Kidney (tissue), 22 donors: ENCODE results near the gene CNN1. TPM values are rescaled to one million over a fixed set of nuclear protein-coding genes. Genes with fewer than 3 reads are reported as not detected.

ENCODE experiments used
- DNase-seq, 5 donors: peaks; one replicate each; pipeline ENCODE4 v3.0.0-alpha.2; 2013 to 2020
- FAIRE-seq: peaks from 2 replicates; lab custom pipeline; 2012; peaks lifted over from hg19 to GRCh38; lab: Jason Lieb, UNC
- H3K27ac ChIP-seq, 2 donors: one replicate each; pipeline ENCODE4 v1.7.0; 2013; ENCODE audit warnings: low read depth in 2 of 2, low read length in 2 of 2, inconsistent platforms in 1 of 2
- H3K27me3 ChIP-seq: one replicate; pipeline ENCODE4 v1.7.1; 2013; ENCODE audit warnings: low read length, inconsistent platforms; ENCODE audit not compliant: control insufficient read depth, insufficient read depth
- H3K36me3 ChIP-seq, 3 donors: one replicate each; pipeline versions ENCODE4 v1.7.0 to v1.7.1; 2013; ENCODE audit warnings: low read length in 3 of 3, control low read depth in 1 of 3, inconsistent platforms in 1 of 3; ENCODE audit not compliant: insufficient read depth in 3 of 3, control insufficient read depth in 2 of 3
- H3K4me1 ChIP-seq, 3 donors: one replicate each; pipeline versions ENCODE4 v1.7.0 to v1.7.1; 2013; ENCODE audit warnings: low read length in 3 of 3, inconsistent platforms in 1 of 3, low read depth in 1 of 3; ENCODE audit not compliant: control insufficient read depth in 2 of 3, insufficient read depth in 2 of 3
- H3K4me3 ChIP-seq, 3 donors: one replicate each; pipeline versions ENCODE4 v1.7.0 to v1.8.1; 2013; ENCODE audit warnings: low read length in 3 of 3, control low read depth in 1 of 3, inconsistent platforms in 1 of 3
- H3K9ac ChIP-seq, 3 donors: one replicate each; pipeline versions ENCODE4 v1.7.0 to v1.7.1; 2013; ENCODE audit warnings: low read length in 3 of 3, control low read depth in 1 of 3, inconsistent platforms in 1 of 3
- H3K9me3 ChIP-seq, 3 donors: one replicate each; pipeline versions ENCODE4 v1.7.0 to v1.7.1; 2013; ENCODE audit warnings: low read length in 3 of 3, control low read depth in 1 of 3, inconsistent platforms in 1 of 3; ENCODE audit not compliant: control insufficient read depth in 2 of 3, insufficient read depth in 1 of 3
- intact Hi-C: fragments of 100-400 bp; cut with DNase I; formaldehyde crosslinking; loops from one replicate; pipeline ENCODE4 v1.11.1; 2022
- long read RNA-seq, 10 donors: library from polyadenylated mRNA in 1 of 10; unstranded in 1 of 10; transcript quantifications; one replicate each; pipeline ENCODE4 v2.0.0 and lab custom pipeline, GENCODE V29; 2021 to 2026
- polyA plus RNA-seq: library from polyadenylated mRNA; stranded (reverse); fragments of 350-450 nt; fragmentation: Illumina TruSeq; extraction: RNeasy Lipid Tissue Mini Kit (QIAGEN cat#74804); gene quantifications from one replicate; pipeline ENCODE4 v1.2.3, GENCODE V29; 2014; ENCODE audit warnings: low read depth, low replicate concordance; ENCODE audit not compliant: insufficient read depth
- total RNA-seq: library from RNA; stranded (reverse); fragmentation: NEBNext Ultra II Directional; extraction: Animal tissue kit (Norgen Biotek cat#: 25700); gene quantifications from one replicate; pipeline ENCODE4 v1.2.1, GENCODE V29; 2021
- TF ChIP-seq, protein P1 (sequence below): IDR thresholded peaks from 3 replicates; pipeline ENCODE4 v1.5.1; 2012; ENCODE audit warnings: mild to moderate bottlenecking, moderate library complexity, borderline replicate concordance; ENCODE audit not compliant: insufficient read depth; ENCODE audit errors: extremely low read depth
- donor health status: control.
- donor health status: control.
- donor health status: control.
- donor health status: control.
- donor health status: control.
- donor health status: DM: yes; HTN: yes; CAD: no.
- donor health status: Normal renal cell carcinoma (clear cell type).

Gene CNN1
- total RNA-seq: 47.8 TPM
- 42.2 TPM for polyA plus RNA-seq
- long read RNA-seq, donor 1, partial matches to known transcripts: 0 of 1 reads
- long read RNA-seq, donor 1, other reads (novel, unspliced or antisense): 0 of 1 reads
- long read RNA-seq, donor 2: 0 reads
- long read RNA-seq, donor 3, partial matches to known transcripts: 0 of 1 reads
- long read RNA-seq, donor 3, other reads (novel, unspliced or antisense): 0 of 1 reads
- long read RNA-seq, donor 4: 0 reads
- long read RNA-seq, donor 5: 0 reads
- long read RNA-seq, donor 6, partial matches to known transcripts: 0 of 1 reads
- long read RNA-seq, donor 6, other reads (novel, unspliced or antisense): 0 of 1 reads
- long read RNA-seq, donor 7, transcript CNN1-201 (7 exons, 1,633 nt): major isoform, 37 of 72 reads
- long read RNA-seq, donor 7, partial matches to known transcripts: 1 of 72 reads
- long read RNA-seq, donor 7, other reads (novel, unspliced or antisense): 34 of 72 reads
- long read RNA-seq, donor 8: 0 reads
- long read RNA-seq, donor 9: 0 reads
- long read RNA-seq, donor 10, partial matches to known transcripts: 0 of 2 reads
- long read RNA-seq, donor 10, other reads (novel, unspliced or antisense): 0 of 2 reads

DNA sequence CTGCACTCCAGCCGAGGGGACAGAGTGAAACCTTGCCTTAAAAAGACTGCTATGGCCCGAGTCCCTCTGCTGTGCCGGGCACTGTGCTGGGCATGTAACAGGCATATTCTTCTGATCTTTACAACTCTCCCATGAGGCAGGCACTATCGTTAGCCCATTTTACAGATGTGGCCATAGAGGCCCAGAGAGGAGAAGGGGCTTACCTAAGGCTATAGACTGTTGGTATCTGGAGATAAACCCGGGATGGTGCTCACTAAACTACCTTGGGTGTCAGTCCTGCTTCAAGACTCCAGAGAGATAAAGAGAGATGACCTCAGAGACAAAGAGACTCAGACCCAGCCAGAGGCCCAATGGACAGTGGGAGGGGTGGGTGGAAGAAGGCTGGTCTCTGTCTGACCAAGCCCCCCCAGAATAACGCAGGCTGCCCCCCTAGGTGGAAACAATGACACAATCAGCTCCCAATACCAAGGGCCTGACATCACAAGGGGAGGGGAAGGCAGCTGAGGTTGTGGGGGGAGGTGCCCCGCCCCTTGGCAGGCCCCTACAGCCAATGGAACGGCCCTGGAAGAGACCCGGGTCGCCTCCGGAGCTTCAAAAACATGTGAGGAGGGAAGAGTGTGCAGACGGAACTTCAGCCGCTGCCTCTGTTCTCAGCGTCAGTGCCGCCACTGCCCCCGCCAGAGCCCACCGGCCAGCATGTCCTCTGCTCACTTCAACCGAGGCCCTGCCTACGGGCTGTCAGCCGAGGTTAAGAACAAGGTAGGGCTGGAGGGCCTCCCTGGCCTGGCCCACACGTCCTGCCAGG lies at the start of gene CNN1:
CNN1 (plus strand) TSS at position 620 of the 805 bp plus-strand sequence; CDS start at position 697, 77 bp downstream.
- FAIRE-seq (no peak), DNase-seq (peak in 4 of 5 donors; percentile 36 to 88 (median 56))
- Histone ChIP-seq H3K9ac (peak within 1 kb of the TSS in 2 of 3 donors; percentile 23 to 46), H3K4me1 (peaks cover 0 to 8% (median 3%) of the 10 kb centered on the region in 3 donors), H3K4me3 (peak within 1 kb of the TSS in 2 of 3 donors; percentile 32 to 39), H3K27ac (peak within 1 kb of the TSS; percentile 71 to 75), H3K9me3 (no peaks in the 10 kb centered on the region), H3K36me3 (no peaks in the 10 kb centered on the region), H3K27me3 (no peaks in the 10 kb centered on the region)
- TF ChIP-seq, protein P1, sequence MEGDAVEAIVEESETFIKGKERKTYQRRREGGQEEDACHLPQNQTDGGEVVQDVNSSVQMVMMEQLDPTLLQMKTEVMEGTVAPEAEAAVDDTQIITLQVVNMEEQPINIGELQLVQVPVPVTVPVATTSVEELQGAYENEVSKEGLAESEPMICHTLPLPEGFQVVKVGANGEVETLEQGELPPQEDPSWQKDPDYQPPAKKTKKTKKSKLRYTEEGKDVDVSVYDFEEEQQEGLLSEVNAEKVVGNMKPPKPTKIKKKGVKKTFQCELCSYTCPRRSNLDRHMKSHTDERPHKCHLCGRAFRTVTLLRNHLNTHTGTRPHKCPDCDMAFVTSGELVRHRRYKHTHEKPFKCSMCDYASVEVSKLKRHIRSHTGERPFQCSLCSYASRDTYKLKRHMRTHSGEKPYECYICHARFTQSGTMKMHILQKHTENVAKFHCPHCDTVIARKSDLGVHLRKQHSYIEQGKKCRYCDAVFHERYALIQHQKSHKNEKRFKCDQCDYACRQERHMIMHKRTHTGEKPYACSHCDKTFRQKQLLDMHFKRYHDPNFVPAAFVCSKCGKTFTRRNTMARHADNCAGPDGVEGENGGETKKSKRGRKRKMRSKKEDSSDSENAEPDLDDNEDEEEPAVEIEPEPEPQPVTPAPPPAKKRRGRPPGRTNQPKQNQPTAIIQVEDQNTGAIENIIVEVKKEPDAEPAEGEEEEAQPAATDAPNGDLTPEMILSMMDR: no peak
- intact Hi-C loops: no loop called here

DNA sequence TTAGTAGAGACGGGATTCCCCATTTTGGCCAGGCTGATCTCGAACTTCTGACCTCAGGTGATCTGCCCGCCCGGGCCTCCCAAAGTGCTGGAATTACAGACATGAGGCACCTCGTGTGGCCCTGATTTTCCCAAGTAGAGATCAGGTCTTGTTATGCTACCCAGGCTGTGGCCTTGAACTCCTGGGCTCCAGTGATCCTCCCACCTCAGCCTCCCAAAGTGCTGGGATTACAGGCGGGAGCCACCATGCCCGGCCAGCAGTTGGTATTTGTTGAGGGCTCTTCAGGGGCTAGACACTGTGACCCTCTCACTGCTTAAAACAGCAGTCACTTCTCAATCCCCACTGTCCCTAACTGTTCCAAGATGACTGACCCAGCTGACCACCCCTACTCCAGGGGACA lies 49.3 kb upstream of the CNN1 start:
- intact Hi-C loops: loop anchor here (10.0 kb wide), 1 partner anchor 455 kb away; no protein-coding TSS in a partner anchor
- no peak for FAIRE-seq
- H3K4me1 ChIP-seq: no peaks in the 10 kb centered on the region
- H3K4me3 ChIP-seq: no peak overlapping the region
- no peak for DNase-seq
- no peaks in the 10 kb centered on the region for H3K27me3 ChIP-seq
- no peak overlapping the region for H3K27ac ChIP-seq
- no peaks in the 10 kb centered on the region for H3K9me3 ChIP-seq
- TF ChIP-seq, protein P1: no peak
- no peak overlapping the region for H3K9ac ChIP-seq
- peaks cover 0 to 7% (median 0%) of the 10 kb centered on the region in 3 donors for H3K36me3 ChIP-seq

DNA sequence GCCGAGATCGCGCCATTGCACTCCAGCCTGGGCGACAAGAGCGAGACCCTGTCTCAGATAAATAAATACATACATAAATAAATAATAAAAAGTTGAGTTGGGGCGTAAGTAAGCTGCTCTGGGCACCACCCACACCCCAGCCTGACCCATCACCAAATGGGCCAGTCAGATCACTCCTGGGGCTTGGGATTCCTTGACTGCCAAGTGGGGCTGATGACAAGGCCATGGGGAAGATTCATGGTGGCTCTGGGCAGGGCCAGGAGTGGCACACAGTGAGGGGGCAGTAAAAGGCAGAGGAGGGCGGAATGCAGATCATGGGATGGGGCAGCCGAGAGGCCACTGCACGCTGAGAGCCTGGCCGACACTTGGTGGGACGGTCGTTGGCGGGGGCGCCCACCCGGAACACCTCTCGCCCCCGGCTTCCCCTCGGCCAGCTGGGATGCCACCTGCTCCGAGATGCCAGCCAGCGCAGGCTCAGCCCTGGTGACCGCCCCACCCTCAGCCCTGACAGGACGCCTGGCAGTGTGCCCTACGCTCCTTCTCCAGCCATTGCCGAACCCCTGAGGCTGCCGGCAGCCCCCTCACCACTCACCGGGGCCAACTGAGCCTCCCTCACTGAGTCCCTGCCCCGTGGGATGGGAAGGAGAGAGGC lies 43.9 kb upstream of the CNN1 start:
- intact Hi-C loops: no loop called here
- no peak for DNase-seq

More for the DNA sequence above, 43.9 kb upstream of the CNN1 start:
- Histone ChIP-seq H3K36me3 (peaks cover 0 to 8% (median 0%) of the 10 kb centered on the region in 3 donors), H3K9ac (no peak overlapping the region), H3K27me3 (no peaks in the 10 kb centered on the region), H3K4me1 (no peaks in the 10 kb centered on the region), H3K27ac (no peak overlapping the region), H3K9me3 (no peaks in the 10 kb centered on the region), H3K4me3 (no peak overlapping the region)
- TF ChIP-seq, protein P1: no peak
- FAIRE-seq: no peak
